NCI-H82 (cell line): ENCODE data around the gene PRRX2.
A peak's percentile ranks its signal among the peaks of the same experiment; 100 is the strongest.

Experiments
- DNase-seq: peaks from one replicate; lab custom pipeline; 2025; lab: John Stamatoyannopoulos, UW

The PRRX2 gene

GRCh38 chr9:129679537-129679936, 14.1 kb downstream of the PRRX2 start:
- no peak for DNase-seq

- DNase-seq: no peak
These were observed 16.5 kb downstream of the PRRX2 start for GRCh38 chr9:129681924-129682323.

GRCh38 chr9:129682381-129682780, 16.9 kb downstream of the PRRX2 start:
- DNase-seq: no peak

GRCh38 chr9:129685220-129685932, 19.9 kb downstream of the PRRX2 start:
- no peak for DNase-seq

- DNase-seq: no peak
These were observed 20.4 kb downstream of the PRRX2 start for GRCh38 chr9:129685933-129686259.

- DNase-seq: no peak
These were observed 21.3 kb downstream of the PRRX2 start for GRCh38 chr9:129686736-129687135.

- DNase-seq: no peak
These were observed 21.9 kb downstream of the PRRX2 start for GRCh38 chr9:129687391-129687790.

- DNase-seq: no peak
These were observed 23.0 kb downstream of the PRRX2 start for GRCh38 chr9:129688285-129689043.

GRCh38 chr9:129692534-129692933, 27.1 kb downstream of the PRRX2 start:
- no peak for DNase-seq

GRCh38 chr9:129693741-129694140, 28.3 kb downstream of the PRRX2 start:
- no peak for DNase-seq

- no peak for DNase-seq
These were observed 28.8 kb downstream of the PRRX2 start for GRCh38 chr9:129694243-129694646.

- DNase-seq: no peak
These were observed 30.4 kb downstream of the PRRX2 start for GRCh38 chr9:129695870-129696269.

GRCh38 chr9:129696944-129697655, 31.7 kb downstream of the PRRX2 start:
- peak; percentile 70 for DNase-seq

- DNase-seq: peak; percentile 29
These were observed 32.3 kb downstream of the PRRX2 start for GRCh38 chr9:129697656-129698253.

GRCh38 chr9:129698254-129698757, 32.9 kb downstream of the PRRX2 start:
- no peak for DNase-seq

- DNase-seq: no peak
These were observed 35.6 kb downstream of the PRRX2 start for GRCh38 chr9:129701054-129701453.

GRCh38 chr9:129701549-129701948, 36.1 kb downstream of the PRRX2 start:
- no peak for DNase-seq

GRCh38 chr9:129702589-129703520, 37.4 kb downstream of the PRRX2 start:
- DNase-seq: no peak

GRCh38 chr9:129703667-129704355, 38.4 kb downstream of the PRRX2 start:
- no peak for DNase-seq

GRCh38 chr9:129704807-129705206, 39.4 kb downstream of the PRRX2 start:
- no peak for DNase-seq

GRCh38 chr9:129708793-129709192, 43.3 kb downstream of the PRRX2 start:
- DNase-seq: no peak
